Measurements from ENCODE around the gene MED7. TPM values are rescaled to one million over a fixed set of nuclear protein-coding genes. Genes with fewer than 3 reads are reported as not detected.

MED7 gene
- total and polyA plus RNA-seq, 2 donors (not counting 1 experiment from before 2014, with no cell fraction given) = 5.8 to 21.4 TPM

DNA sequence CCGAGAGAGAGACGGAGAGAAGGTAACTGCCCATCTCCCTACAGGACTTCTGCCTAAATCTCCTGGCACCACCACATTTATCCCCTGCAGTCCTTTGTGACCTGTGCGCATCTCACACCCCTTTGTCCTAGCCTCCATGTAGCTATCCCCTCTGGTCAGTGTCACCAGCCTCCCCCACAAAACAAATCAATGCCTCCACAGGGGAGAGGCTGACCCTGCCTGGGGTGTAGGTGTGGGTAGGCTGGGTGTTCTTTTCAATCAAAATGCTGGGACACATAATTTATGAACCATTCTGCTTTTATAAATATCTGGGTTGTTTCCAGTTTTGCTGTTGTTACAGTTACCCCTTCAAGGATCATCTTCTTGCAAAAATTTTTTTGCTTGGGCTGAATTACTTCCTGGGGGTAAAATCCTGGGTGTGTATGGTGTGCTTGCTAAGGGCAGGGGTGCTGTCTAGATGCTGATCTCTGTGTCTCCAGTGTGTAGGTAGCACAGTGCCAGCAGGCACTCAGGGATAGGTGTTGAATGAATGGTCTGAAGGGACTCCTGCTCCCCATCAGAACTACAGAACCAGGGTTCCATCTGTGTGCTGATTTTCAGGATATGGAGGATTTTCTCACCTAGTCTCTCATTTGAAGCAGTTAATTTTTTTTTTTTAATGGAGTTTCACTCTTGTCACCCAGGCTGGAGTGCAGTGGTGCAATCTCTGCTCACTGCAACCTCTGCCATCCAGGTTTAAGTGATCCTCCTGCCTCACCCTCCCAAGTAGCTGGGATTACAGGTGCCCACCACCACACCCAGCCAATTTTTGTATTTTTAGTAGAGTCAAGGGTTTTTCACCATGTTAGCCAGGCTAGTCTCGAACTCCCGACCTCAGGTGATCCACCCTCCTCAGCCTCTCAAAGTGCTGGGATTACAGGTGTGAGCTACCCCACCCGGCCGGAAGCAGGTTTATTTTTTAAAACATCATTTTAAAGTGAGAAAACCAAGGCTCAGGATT lies 23.8 kb upstream of the MED7 start, which contains the start of gene GARIN3:
Gene GARIN3, minus strand, starts transcription at position 51 of the 1,000 bp plus-strand sequence. CDS start 96 bp downstream, outside the sequence.
- intact Hi-C loops (cut with micrococcal nuclease) = no loop called here
- no peak within 1 kb of the TSS for H3K4me3 Mint-ChIP-seq
- H2AFZ ChIP-seq (ENCODE audit: insufficient read depth, low read depth, low read length, poor library complexity, severe bottlenecking) = no peak within 1 kb of the TSS

More for the DNA sequence above, 23.8 kb upstream of the MED7 start, which contains the start of gene GARIN3:
- ATAC-seq (ENCODE audit: low read depth) = no peak
- H3K9ac ChIP-seq (ENCODE audit: low read length) = no peak within 1 kb of the TSS
- H3K4me2 ChIP-seq (replicated peaks; ENCODE audit: low read depth, low read length, poor library complexity, severe bottlenecking) = no peak within 1 kb of the TSS
- no peak for DNase-seq
- H3K79me2 ChIP-seq (ENCODE audit: control insufficient read depth, insufficient read depth, low read length) = no peaks in the 10 kb centered on the region
- 100% methylated on average over 4 of the region's 7 CpGs for WGBS (ENCODE audit: insufficient coverage)
- H4K20me1 ChIP-seq (ENCODE audit: control insufficient read depth, insufficient read depth, low read length, poor library complexity, severe bottlenecking) = no peaks in the 10 kb centered on the region
- no peaks in the 10 kb centered on the region for H3K27me3 ChIP-seq (replicated peaks in 1 of 4; ENCODE audit: control extremely low read depth in 1 of 4, control insufficient read depth in 3 of 4, insufficient read depth in 4 of 4, low read length in 3 of 4)
- POLR2A ChIA-PET = no interaction called here
- H3K36me3 ChIP-seq (replicated peaks in 1 of 2; ENCODE audit: control extremely low read depth in 1 of 2, control insufficient read depth in 1 of 2, extremely low read depth in 1 of 2, insufficient read depth in 2 of 2, low read length in 1 of 2) = no peaks in the 10 kb centered on the region
- no peak within 1 kb of the TSS for H3K27ac Mint-ChIP-seq
- peaks cover 2% of the 10 kb centered on the region for H3K9me3 Mint-ChIP-seq (ENCODE audit: insufficient read depth)
- no peaks in the 10 kb centered on the region for H3K27me3 Mint-ChIP-seq
- peaks cover 0 to 3% of the 10 kb centered on the region in 2 donors for H3K4me1 ChIP-seq (ENCODE audit: control insufficient read depth in 2 of 2, insufficient read depth in 2 of 2, low read length in 2 of 2)
- H3K9me3 ChIP-seq (ENCODE audit: control extremely low read depth in 1 of 3, control insufficient read depth in 2 of 3, insufficient read depth in 1 of 3, low read length in 2 of 3) = peaks cover 0 to 7% (median 5%) of the 10 kb centered on the region in 3 donors
- no peak within 1 kb of the TSS for H3K27ac ChIP-seq (ENCODE audit: low read length in 2 of 2)
- no peak within 1 kb of the TSS for H3K4me3 ChIP-seq (ENCODE audit: control extremely low read depth in 1 of 5, extremely low read depth in 1 of 5, insufficient read depth in 1 of 5, low read depth in 2 of 5, low read length in 4 of 5)
- no peak for TF ChIP-seq EZH2 (IDR thresholded peaks at IDR 0.05; ENCODE audit: borderline replicate concordance, insufficient read depth, low read depth, low read length, poor library complexity, severe bottlenecking)
- TF ChIP-seq, protein P1, sequence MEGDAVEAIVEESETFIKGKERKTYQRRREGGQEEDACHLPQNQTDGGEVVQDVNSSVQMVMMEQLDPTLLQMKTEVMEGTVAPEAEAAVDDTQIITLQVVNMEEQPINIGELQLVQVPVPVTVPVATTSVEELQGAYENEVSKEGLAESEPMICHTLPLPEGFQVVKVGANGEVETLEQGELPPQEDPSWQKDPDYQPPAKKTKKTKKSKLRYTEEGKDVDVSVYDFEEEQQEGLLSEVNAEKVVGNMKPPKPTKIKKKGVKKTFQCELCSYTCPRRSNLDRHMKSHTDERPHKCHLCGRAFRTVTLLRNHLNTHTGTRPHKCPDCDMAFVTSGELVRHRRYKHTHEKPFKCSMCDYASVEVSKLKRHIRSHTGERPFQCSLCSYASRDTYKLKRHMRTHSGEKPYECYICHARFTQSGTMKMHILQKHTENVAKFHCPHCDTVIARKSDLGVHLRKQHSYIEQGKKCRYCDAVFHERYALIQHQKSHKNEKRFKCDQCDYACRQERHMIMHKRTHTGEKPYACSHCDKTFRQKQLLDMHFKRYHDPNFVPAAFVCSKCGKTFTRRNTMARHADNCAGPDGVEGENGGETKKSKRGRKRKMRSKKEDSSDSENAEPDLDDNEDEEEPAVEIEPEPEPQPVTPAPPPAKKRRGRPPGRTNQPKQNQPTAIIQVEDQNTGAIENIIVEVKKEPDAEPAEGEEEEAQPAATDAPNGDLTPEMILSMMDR (IDR thresholded peaks at IDR 0.05) = no peak
- H3K4me1 Mint-ChIP-seq = peaks cover 9% of the 10 kb centered on the region
- CTCF ChIA-PET = interaction anchor here (0.6 to 3.0 kb wide), 2 partner anchors 9 to 17 kb away, joined by 4 to 10 read pairs; no protein-coding TSS in a partner anchor
